Measurements from ENCODE around the gene PTPRN2. TPM values are rescaled to one million over a fixed set of nuclear protein-coding genes. Genes with fewer than 3 reads are reported as not detected.

PTPRN2 gene
- total and polyA plus RNA-seq, 2 of the 8 experiments (the other 6 are each of a cell fraction or from before 2014, with no cell fraction given) = 2.6 to 4.5 TPM

- peak overlapping the region; percentile 8 to 35; a peak in 1 of 4 replicates for H3K4me2 ChIP-seq (ENCODE audit: insufficient read depth in 1 of 2, low read depth in 2 of 2, low read length in 2 of 2)
- H3K23ac ChIP-seq (ENCODE audit: insufficient read length) = no peak overlapping the region
- H3K36me3 ChIP-seq (ENCODE audit: control insufficient read depth in 2 of 4, insufficient read depth in 4 of 4, low read length in 3 of 4) = no peaks in the 10 kb centered on the region
- H4K91ac ChIP-seq (replicated peaks; ENCODE audit: insufficient read length, low read length) = no peak overlapping the region
- H3K79me1 ChIP-seq (ENCODE audit: low read depth, low read length) = no peaks in the 10 kb centered on the region
- no peaks in the 10 kb centered on the region; the same call in 1 of the 2 replicates for H3K23me2 ChIP-seq (ENCODE audit: low read depth, low read length)
- H2BK12ac ChIP-seq (ENCODE audit: low read depth, low read length) = no peak overlapping the region
- H4K5ac ChIP-seq (ENCODE audit: insufficient read length, low read depth, low read length) = no peak overlapping the region
- no peak overlapping the region for H2BK15ac ChIP-seq (ENCODE audit: low read length)
- TF ChIP-seq ZNF274 (IDR thresholded peaks at IDR 0.05; ENCODE audit: borderline replicate concordance, extremely low read depth, low read length) (no peak), CBX8 (IDR thresholded peaks at IDR 0.05; ENCODE audit: borderline replicate concordance, low read depth, low read length) (no peak), TCF12 (IDR thresholded peaks at IDR 0.05; ENCODE audit: low read depth, low read length) (0 out of 2 replicates have a peak, but pooled peaks have one; percentile 13), RBBP5 (IDR thresholded peaks at IDR 0.05; ENCODE audit: borderline replicate concordance, low read depth, low read length) (no peak), NANOG (IDR thresholded peaks at IDR 0.05; ENCODE audit: insufficient read depth, low read depth, low read length, poor library complexity, severe bottlenecking) (peak; percentile 87)
- no peaks in the 10 kb centered on the region for H3K9me3 ChIP-seq (ENCODE audit: insufficient read depth in 2 of 2, low read depth in 1 of 2, low read length in 1 of 2)
- no peaks in the 10 kb centered on the region for H3K27me3 ChIP-seq (replicated peaks in 1 of 4; ENCODE audit: control insufficient read depth in 3 of 4, extremely low read depth in 1 of 4, insufficient read depth in 3 of 4, low read length in 3 of 4)
- no peaks in the 10 kb centered on the region for H4K20me1 ChIP-seq (replicated peaks in 1 of 2; ENCODE audit: control insufficient read depth in 1 of 2, insufficient read depth in 2 of 2, low read length in 2 of 2)
- H3K18ac ChIP-seq (ENCODE audit: extremely low read depth, low read length) = no peak overlapping the region
- POLR2A ChIA-PET (ENCODE audit: partially characterized antibody) = interaction anchor here (1.0 kb wide), 1 partner anchor 17 kb away, joined by 3 read pairs; no protein-coding TSS in a partner anchor
- WGBS, 2 experiments (ENCODE audit: extremely low coverage in 1 of 2, insufficient coverage in 1 of 2, insufficient read length in 1 of 2, insufficient replicate concordance in 2 of 2, low coverage in 1 of 2, low lambda C conversion rate in 2 of 2, missing lambda C conversion rate in 1 of 2) = 58% methylated on average over 13 of the region's 13 CpGs; no CpG with 5 or more reads in 1 of the 2 experiments
- no peak overlapping the region for H3K4ac ChIP-seq (replicated peaks; ENCODE audit: insufficient read length, low read depth, low read length)
- no peak overlapping the region for H3K14ac ChIP-seq (ENCODE audit: insufficient read length)
- H3K56ac ChIP-seq (replicated peaks; ENCODE audit: insufficient read length, low read depth, low read length) = no peak overlapping the region
- no peak overlapping the region for H4K8ac ChIP-seq (ENCODE audit: extremely low read depth, insufficient read depth, low read length)
- no peak overlapping the region for H3K4me3 ChIP-seq (ENCODE audit: extremely low read depth in 1 of 4, insufficient read depth in 2 of 4, low read depth in 3 of 4, low read length in 4 of 4)
- DNase-seq (ENCODE audit: low read depth in 1 of 2, low spot score in 2 of 2) (no peak), FAIRE-seq (no peak)
- H2BK5ac ChIP-seq (ENCODE audit: low read depth, low read length) = no peak overlapping the region
- CTCF ChIA-PET (ENCODE audit: partially characterized antibody) = interaction anchor here (0.9 to 1.3 kb wide), 3 partner anchors 10 to 246 kb away, joined by 3 to 5 read pairs (median 3); no protein-coding TSS in a partner anchor
- peaks cover 3 to 11% (median 3%) of the 10 kb centered on the region in 4 experiments for H3K4me1 ChIP-seq (replicated peaks in 1 of 4; ENCODE audit: control insufficient read depth in 3 of 4, insufficient read depth in 4 of 4, low read length in 3 of 4)
- peak overlapping the region; percentile 51 for H2BK120ac ChIP-seq (replicated peaks; ENCODE audit: low read depth, low read length)
- no peak overlapping the region for H2AFZ ChIP-seq (ENCODE audit: low read length)
- H3K27ac ChIP-seq (ENCODE audit: low read depth, low read length) = no peak overlapping the region
- no peaks in the 10 kb centered on the region for H3K79me2 ChIP-seq (ENCODE audit: control insufficient read depth in 1 of 2, insufficient read depth in 2 of 2, low read length in 2 of 2)
- H2AK5ac ChIP-seq (ENCODE audit: low read depth, low read length) = no peak overlapping the region
- no peak overlapping the region for H3K9ac ChIP-seq (replicated peaks in 1 of 4; ENCODE audit: extremely low read depth in 1 of 4, low read depth in 3 of 4, low read length in 3 of 4)
- H2BK20ac ChIP-seq (ENCODE audit: low read length) = 0 out of 2 replicates have a peak overlapping the region, but pooled peaks have one; percentile 3
Observed at GRCh38 chr7:157955348-157955999, 632.1 kb downstream of the PTPRN2 start.

All from H1 (cell line).